Cardiac muscle cell (in vitro differentiated cells and primary cell): ENCODE data around the gene UBAP2L. TPM values are rescaled to one million over a fixed set of nuclear protein-coding genes. Genes with fewer than 3 reads are reported as not detected.
"Not testable (repeated sequence)": the region's sequence is repeated elsewhere in the genome, so short reads cannot be mapped to it uniquely, and the experiment has no call there.

Experiments used
- DNase-seq, 2 donors: peaks; one replicate each; pipeline versions ENCODE4 v3.0.0 to v3.0.0-alpha.2; 2010 to 2017; ENCODE audit warnings: low read depth in 1 of 2, low spot score in 1 of 2
- H3K27ac ChIP-seq: fragments of 200-600 bp; sonication (generic); 2 replicates; pipeline ENCODE4 v1.5.1; 2016
- H3K27me3 ChIP-seq: fragments of 200-600 bp; sonication (generic); 2 replicates; pipeline ENCODE4 v1.6.0; 2016; ENCODE audit warnings: control low read depth
- H3K36me3 ChIP-seq: fragments of 200-600 bp; sonication (generic); 2 replicates; pipeline ENCODE4 v1.5.1; 2016; ENCODE audit warnings: control low read depth
- H3K4me1 ChIP-seq: fragments of 200-600 bp; sonication (generic); 2 replicates; pipeline ENCODE4 v1.8.1; 2017; ENCODE audit warnings: low read depth, mild to moderate bottlenecking, mixed run types
- H3K4me3 ChIP-seq: fragments of 200-600 bp; sonication (generic); 2 replicates; pipeline ENCODE4 v1.5.1; 2016; ENCODE audit warnings: mild to moderate bottlenecking
- H3K9me3 ChIP-seq: fragments of 200-600 bp; sonication (generic); 2 replicates; pipeline ENCODE4 v1.5.1; 2017; ENCODE audit warnings: low read depth, mild to moderate bottlenecking, control low read depth
- CTCF ChIP-seq: IDR thresholded peaks from 2 replicates; pipeline ENCODE4 v1.5.1; 2012; ENCODE audit warnings: low read depth, mild to moderate bottlenecking, low read length
- polyA plus RNA-seq: library from polyadenylated mRNA; unstranded; fragments of >200 nt; fragmentation: Nextera tagmentation; extraction: Ambion mirVana; gene quantifications from 2 replicates; pipeline ENCODE4 v1.2.1, GENCODE V29; 2016
- total RNA-seq: library from RNA; depleted of rRNA; stranded (reverse); fragments of >200 nt; gene quantifications from 2 replicates; pipeline ENCODE4 v1.2.3, GENCODE V29; 2016

Gene UBAP2L
- total and polyA plus RNA-seq, 2 experiments from 2014 or later: 142 to 190 TPM

- H3K9me3 ChIP-seq: no peaks in the 10 kb centered on the region
- peaks cover 41% of the 10 kb centered on the region for H3K36me3 ChIP-seq
Measured at GRCh38 chr1:154265586-154265985, 44.8 kb downstream of the UBAP2L start.

GRCh38 chr1:154270833-154271232 lies 50.1 kb downstream of the UBAP2L start:
- no peak for DNase-seq
- no peak overlapping the region for H3K4me3 ChIP-seq
- no peaks in the 10 kb centered on the region for H3K27me3 ChIP-seq
- H3K4me1 ChIP-seq: no peaks in the 10 kb centered on the region
- peaks cover 13% of the 10 kb centered on the region for H3K36me3 ChIP-seq
- no peak overlapping the region for H3K27ac ChIP-seq
- H3K9me3 ChIP-seq: no peaks in the 10 kb centered on the region
- TF ChIP-seq CTCF: no peak

More at GRCh38 chr1:154265586-154265985, 44.8 kb downstream of the UBAP2L start:
- Histone ChIP-seq H3K27ac (peak overlapping the region; percentile 80), H3K4me3 (no peak overlapping the region), H3K27me3 (no peaks in the 10 kb centered on the region), H3K4me1 (peaks cover 19% of the 10 kb centered on the region)
- no peak for TF ChIP-seq CTCF
- no peak for DNase-seq

- peak; percentile 92 to 98 for DNase-seq
- TF ChIP-seq CTCF: peak; percentile 79
Measured at GRCh38 chr1:154272217-154272998, 51.7 kb downstream of the UBAP2L start, which contains the start of gene HAX1. Gene HAX1, plus strand, starts transcription at chr1:154272629. Its CDS starts 95 bp downstream, at chr1:154272724.

GRCh38 chr1:154272999-154273563 lies 52.3 kb downstream of the UBAP2L start:
- no peak for TF ChIP-seq CTCF

More at GRCh38 chr1:154272217-154272998, 51.7 kb downstream of the UBAP2L start, which contains the start of gene HAX1:
- H3K9me3 ChIP-seq: no peaks in the 10 kb centered on the region
- H3K4me1 ChIP-seq: no peaks in the 10 kb centered on the region
- peaks cover 9% of the 10 kb centered on the region for H3K36me3 ChIP-seq
- H3K4me3 ChIP-seq: peak within 1 kb of the TSS; percentile 90
- H3K27me3 ChIP-seq: no peaks in the 10 kb centered on the region
- H3K27ac ChIP-seq: peak within 1 kb of the TSS; percentile 69

GRCh38 chr1:154276797-154277196 lies 56.0 kb downstream of the UBAP2L start:
- H3K4me1 ChIP-seq: no peaks in the 10 kb centered on the region
- TF ChIP-seq CTCF: peak; percentile 26
- H3K36me3 ChIP-seq: no peaks in the 10 kb centered on the region
- H3K4me3 ChIP-seq: no peak overlapping the region
- H3K27me3 ChIP-seq: no peaks in the 10 kb centered on the region
- peak in 1 of 2 donors; percentile 18 for DNase-seq
- no peak overlapping the region for H3K27ac ChIP-seq
- H3K9me3 ChIP-seq: no peaks in the 10 kb centered on the region

More at GRCh38 chr1:154272999-154273563, 52.3 kb downstream of the UBAP2L start:
- H3K4me1 ChIP-seq: no peaks in the 10 kb centered on the region
- H3K27me3 ChIP-seq: no peaks in the 10 kb centered on the region
- H3K9me3 ChIP-seq: no peaks in the 10 kb centered on the region
- H3K36me3 ChIP-seq: peaks cover 7% of the 10 kb centered on the region
- peak overlapping the region; percentile 69 for H3K27ac ChIP-seq
- DNase-seq: no peak
- peak overlapping the region; percentile 90 for H3K4me3 ChIP-seq

GRCh38 chr1:154287591-154287990 lies 66.8 kb downstream of the UBAP2L start:
- H3K36me3 ChIP-seq, H3K4me3 ChIP-seq, H3K4me1 ChIP-seq, DNase-seq, H3K9me3 ChIP-seq, H3K27ac ChIP-seq, H3K27me3 ChIP-seq: not testable (repeated sequence)
